ELF-1 (cell line): ENCODE data around the gene PITHD1.
"Not testable (repeated sequence)": the region's sequence is repeated elsewhere in the genome, so short reads cannot be mapped to it uniquely, and the experiment has no call there.

Source experiments
- DNase-seq: peaks from one replicate; pipeline ENCODE4 v3.0.0-alpha.2; 2016; ENCODE audit warnings: low read depth, low spot score

The PITHD1 gene, protein sequence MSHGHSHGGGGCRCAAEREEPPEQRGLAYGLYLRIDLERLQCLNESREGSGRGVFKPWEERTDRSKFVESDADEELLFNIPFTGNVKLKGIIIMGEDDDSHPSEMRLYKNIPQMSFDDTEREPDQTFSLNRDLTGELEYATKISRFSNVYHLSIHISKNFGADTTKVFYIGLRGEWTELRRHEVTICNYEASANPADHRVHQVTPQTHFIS

DNA sequence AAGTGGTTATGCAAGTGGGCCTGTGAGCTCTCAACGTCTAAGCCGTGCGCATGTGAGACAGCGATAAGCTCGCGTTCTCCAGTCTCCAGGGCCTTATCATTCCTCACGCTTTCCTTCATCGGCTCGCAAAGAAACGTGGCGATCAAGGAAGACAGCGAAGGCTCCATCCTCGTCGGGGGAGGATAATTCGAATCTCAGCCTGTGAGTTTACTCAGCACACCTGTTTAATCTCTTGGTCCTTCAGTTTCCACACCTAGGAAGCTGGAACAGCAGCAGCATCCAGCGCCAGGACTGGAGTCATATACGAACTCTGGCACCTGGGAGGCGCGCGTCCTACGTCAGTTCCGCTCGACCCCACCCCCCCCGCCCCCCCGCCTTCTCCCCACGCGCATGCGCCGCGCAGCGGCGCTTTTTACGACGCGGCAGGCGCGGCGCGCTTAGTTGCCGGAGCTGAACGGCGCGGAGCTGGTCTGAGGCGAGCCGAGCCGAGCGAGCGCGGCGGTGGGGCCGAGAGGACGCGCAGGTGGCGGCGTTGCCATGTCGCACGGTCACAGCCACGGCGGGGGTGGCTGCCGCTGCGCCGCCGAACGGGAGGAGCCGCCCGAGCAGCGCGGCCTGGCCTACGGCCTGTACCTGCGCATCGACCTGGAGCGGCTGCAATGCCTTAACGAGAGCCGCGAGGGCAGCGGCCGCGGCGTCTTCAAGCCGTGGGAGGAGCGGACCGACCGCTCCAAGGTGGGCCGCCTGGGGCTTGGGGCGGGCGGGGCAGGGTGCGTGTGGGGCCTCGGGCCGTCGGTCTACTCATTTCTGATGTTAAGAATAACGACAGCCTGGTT lies at the start of gene PITHD1:
PITHD1 (plus strand) TSS at position 440 of the 836 bp plus-strand sequence; CDS start at position 538, 98 bp downstream.
- DNase-seq, result peak; percentile 88

DNA sequence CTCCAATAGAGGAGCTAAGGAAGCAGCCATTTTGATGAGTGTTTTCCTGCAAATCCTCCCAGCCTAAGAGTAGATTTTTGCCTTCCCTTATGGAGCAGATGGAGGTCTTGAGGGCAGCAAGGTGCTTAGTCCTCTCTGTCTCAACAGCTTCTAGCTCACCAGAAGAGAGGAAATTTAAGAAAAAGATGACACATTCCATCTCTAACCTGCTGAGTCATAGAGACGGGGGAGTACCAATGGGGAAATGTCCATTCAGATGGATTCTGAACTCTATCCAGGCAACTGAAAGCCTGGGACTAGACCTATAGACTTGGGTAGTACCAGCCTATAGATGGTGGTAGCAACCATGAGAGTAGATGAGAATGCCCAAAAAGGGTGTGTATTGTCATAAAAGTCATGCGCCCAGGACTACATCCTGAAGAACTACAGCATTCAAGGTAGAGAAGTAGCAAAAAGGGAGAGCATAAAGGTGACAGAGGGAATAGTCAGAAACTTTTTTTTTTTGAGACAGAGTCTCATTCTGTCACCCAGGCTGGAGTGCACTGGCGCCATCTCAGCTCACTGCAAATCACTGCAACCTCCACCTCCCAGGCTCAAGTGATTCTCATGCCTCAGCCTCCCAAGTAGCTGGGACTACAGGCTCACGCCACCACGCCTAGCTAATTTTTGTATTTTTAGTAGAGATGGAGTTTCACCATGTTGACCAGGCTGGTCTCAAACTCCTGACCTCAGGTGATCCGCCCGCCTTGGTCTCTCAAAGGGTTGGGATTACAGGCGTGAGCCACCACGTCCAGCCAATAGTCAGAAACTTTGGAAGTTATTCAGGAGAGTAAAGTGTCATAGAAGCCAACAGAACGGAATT lies 45.6 kb upstream of the PITHD1 start:
- no peak for DNase-seq

DNA sequence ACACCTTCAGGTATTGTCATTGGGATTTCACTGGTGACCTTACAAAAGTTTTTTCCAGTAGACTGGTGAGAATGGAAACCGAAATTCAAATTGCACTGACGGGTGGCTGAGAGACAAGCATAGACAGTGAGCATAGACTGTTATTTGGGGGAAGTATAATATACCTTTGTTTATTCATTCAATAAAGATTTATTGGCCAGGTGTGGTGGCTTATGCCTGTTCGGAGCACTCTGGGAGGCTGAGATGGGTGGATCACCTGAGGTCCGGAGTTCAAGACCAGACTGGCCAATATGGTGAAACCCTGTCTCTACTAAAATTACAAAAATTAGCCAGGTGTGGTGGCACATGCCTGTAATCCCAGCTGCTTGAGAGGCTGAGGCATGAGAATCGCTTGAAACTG lies 44.9 kb upstream of the PITHD1 start:
- DNase-seq, result not testable (repeated sequence)

DNA sequence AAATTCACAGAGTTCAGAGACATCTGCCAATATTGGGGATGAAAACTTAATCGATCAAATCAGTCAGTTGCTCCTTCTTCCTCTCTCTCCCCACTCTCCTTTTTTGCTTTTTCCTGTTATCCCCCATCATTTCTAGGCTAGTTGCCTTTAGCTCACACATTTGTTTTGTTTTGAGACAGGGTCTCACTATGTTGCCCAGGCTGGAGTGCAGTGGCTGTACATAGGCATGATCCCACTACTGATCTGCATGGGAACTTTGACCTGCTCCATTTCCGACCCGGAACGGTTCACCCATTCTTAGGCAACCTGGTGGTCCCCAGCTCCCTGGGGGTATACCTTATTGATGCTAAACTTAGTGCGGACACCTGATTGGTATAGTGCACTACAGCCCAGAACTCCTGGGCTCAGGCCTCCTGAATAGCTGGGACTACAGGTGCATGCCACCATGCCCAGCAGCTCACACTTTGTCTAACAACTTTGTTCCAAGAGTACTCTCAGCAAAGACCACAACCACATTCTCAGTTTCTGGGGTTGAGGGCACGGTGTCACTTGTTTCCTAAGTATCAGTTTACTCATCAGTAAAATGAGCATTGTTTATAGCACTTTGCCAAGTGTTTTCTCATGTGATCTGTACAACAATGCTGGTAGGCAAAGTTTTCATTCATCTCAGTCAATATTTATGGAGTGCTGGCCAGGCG lies 41.6 kb upstream of the PITHD1 start:
- DNase-seq, result no peak

DNA sequence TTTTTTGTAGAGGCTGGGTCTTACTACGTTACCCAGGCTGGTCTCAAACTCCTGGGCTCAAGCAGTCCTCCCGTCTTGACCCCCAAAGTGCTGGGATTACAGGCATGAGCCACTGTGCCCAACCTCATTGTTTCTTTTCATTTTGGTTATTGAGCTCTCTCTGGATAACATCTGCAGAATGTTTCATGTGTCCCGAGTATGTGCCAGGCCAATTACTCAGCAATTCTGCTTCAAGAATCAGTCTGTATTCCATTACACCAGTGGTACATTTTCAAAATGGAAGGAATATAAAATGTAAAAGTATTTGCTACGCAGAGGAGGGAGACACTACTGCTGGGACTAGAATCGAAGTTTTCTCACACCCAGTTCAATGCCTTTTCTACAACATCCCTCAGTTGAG lies 36.6 kb upstream of the PITHD1 start:
- no peak for DNase-seq

DNA sequence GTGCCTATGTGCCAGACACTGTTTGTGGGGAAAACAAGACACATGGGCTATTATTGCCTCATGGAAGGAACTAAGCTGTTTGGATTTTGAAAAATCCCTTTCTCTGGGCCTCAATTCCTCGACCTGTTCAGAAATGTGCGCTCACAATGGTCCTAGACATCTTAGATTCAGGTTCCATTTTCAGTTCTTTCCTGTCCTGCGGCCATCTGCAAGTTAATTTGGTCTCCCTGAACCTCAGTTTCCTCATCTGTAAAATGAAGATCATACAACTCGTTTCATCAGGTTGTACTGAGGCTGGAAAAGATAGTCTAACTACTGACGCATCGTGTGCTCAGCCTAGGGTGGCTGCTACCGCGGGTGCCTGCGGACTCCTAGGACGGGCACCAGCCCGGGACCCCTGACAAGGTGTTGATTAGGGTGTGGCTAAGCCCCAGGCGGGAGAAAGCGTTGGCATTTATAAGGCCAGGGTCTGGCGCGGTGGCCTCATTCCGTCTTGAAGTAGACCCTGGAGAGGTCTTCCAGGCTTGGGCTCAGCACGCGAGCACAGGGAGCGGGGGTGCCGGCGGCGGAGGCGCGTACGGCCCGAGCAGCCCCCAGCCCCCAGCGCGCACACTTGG lies 35.4 kb upstream of the PITHD1 start:
- DNase-seq, result peak; percentile 83

DNA sequence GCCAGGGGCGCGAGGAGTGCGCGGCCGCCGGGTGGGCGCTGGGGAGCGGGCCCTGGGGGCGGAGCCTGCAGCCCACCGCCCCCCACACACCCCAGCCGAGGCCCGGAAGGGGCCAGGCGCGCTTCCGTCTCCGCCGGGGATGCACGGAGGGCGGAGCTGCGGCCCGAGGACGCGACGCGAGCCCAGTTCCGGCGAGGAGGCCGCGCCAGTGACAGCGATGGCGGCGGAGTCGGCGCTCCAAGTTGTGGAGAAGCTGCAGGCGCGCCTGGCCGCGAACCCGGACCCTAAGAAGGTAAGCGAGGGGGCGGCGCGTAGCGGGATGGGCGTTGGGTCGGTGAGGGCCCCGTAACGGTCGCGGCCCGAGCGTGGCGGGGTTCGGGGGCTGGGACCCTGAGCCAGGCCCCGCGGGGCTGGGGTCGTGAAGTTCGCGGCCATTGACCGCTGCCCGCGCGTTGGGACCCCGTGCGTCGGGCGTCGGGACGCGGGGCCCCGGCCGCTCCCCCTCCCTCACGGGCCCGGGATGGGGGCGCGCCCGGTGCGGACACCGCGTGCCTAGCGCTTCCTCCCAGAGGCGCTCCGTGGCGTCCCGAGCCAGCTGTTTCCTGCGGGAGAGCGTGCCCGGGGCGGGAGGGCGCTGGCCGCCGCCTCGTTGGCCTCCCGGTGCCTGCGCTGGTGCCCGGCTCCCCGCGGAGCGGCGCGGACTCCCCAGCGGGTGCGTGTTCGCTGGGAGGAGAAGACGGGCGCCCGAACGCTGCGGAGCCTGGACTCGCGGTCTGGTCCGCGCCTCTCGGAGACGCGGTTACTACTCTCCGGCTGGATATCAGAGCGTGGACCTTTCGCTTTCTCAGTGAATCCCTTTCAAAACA lies 34.7 kb upstream of the PITHD1 start, which contains the start of gene ELOA:
ELOA (plus strand) TSS at position 185 of the 866 bp plus-strand sequence; CDS start at position 218, 33 bp downstream.
- peak; percentile 43 for DNase-seq

DNA sequence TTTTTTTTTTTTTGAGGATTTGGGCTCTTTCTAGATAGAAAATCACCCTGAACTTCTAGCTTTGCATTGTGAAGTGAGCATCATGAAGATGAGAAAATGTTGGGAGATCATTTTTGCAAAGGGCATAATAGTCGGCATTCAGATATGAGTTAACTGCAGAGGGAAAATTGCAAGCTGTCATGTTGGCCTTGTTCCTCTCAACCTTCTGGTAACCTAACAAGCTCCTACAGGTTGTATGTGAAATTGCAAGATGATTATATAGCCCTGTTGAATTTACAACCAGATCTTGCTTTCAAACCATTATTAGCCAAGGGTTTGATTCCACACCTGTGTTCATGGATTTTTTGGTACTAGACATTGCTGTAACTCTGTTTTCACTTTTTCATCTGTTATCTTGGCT lies 32.7 kb upstream of the PITHD1 start:
- no peak for DNase-seq

DNA sequence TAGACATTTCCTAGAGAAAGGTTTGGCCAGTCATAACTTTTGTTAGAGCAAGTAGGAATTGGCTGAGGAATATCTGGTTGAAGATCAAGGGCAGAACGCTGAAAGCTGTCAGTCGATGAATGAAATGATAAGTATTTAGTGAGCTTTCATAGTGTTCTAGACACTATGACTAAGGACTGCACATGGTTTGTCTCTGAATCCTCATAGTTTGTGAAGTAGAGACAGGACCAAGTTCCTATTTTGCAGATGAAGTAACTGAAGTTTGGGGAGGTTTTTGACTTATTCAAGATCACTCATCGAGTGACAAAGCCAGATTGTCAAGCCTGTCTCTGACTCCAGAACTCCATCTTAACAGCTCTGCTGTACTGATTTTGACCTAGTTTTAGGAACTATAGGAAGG lies 30.2 kb upstream of the PITHD1 start:
- no peak for DNase-seq

DNA sequence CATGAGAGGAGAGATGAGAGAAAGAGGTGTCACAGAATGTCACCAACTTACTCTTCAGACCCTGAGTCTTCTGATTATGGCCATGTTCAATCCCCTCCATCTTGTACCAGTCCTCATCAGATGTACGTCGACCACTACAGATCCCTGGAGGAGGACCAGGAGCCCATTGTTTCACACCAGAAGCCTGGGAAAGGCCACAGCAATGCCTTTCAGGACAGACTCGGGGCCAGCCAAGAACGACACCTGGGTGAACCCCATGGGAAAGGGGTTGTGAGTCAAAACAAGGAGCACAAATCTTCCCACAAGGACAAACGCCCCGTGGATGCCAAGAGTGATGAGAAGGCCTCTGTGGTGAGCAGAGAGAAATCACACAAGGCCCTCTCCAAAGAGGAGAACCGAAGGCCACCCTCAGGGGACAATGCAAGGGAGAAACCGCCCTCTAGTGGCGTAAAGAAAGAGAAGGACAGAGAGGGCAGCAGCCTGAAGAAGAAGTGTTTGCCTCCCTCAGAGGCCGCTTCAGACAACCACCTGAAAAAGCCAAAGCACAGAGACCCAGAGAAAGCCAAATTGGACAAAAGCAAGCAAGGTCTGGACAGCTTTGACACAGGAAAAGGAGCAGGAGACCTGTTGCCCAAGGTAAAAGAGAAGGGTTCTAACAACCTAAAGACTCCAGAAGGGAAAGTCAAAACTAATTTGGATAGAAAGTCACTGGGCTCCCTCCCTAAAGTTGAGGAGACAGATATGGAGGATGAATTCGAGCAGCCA lies 27.0 kb upstream of the PITHD1 start:
- peak; percentile 71 for DNase-seq

DNA sequence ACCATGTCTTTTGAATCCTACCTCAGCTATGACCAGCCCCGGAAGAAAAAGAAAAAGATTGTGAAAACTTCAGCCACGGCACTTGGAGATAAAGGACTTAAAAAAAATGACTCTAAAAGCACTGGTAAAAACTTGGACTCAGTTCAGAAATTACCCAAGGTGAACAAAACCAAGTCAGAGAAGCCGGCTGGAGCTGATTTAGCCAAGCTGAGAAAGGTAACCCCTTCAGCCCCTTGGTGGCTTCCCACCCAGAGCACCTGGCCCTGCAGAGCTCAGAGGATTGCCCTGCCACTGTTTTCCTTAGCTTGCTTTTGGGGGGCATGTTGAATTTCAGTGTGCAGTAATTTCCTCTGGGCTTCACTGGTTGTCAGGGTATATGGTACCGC lies 26.4 kb upstream of the PITHD1 start:
- no peak for DNase-seq

DNA sequence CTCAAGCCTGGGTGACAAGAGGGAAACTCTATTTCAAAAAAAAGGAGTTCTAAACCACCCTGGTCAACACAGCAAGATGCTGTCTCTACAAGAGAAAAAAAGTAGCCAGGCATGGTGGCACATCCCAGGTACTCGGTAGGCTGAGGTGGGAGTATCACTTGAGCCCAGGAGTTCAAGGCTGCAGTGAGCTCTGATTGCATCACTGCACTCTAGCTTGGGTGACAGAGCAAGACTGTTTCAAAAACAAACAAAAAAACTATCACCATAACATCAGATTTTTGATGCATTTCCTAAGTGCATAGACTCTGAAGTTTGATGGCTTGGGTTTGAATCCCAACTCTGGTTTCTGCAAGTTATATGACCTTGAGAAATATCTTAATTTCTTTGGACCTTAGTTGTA lies 25.3 kb upstream of the PITHD1 start:
- no peak for DNase-seq

DNA sequence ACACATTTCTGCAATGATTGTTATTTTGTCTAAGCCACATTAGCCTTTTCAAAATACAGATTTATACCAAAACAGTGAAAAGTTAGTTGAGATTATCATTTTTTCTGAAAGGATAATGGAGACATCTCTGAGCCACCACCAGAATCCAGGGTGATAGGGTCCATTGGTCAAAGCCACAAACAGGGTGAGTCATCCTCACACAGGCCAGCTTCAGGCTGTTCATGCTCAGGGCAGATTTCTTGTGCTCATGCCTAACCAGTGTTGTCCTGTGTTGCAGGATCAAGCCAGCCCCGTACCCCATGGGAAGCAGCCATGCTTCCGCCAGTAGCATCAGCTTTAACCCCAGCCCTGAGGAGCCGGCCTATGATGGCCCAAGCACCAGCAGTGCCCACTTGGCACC lies 21.5 kb upstream of the PITHD1 start:
- DNase-seq, result no peak

DNA sequence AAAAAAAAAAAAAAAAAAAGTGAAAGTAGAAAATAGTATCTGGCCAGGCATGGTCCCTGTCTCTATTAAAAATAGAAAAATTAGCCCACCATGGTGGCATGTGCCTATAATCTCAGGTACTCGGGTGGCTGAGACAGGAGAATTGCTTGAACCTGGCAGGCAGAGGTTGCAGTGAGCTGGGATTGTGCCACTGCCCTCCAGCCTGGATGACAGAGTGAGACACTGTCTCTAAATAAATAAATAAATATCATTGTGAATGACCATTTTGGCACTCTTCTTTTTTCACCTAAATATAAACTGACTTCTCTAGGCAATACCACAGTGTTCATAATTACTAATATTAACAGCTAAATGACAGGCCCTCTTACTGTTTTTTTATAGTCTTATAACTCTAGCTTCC lies 20.4 kb upstream of the PITHD1 start:
- no peak for DNase-seq

DNA sequence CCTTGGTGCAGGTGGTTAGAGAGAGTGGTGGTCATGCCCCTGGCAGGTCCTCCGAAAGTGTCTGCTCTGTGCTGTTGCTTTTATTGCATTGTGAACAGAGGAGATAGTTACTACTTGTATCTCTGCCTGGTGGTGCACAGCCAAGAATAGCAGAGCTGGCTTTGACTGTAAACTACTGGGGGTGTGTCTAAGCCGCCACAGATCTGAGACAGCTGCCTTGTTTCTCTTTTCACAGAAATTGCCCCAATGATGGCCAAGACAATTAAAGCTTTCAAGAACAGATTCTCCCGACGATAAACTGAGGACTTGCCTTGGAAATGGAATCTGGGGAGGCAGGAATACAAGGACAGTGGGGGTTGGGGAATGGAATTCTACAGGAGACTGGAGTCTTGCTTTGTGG lies 18.9 kb upstream of the PITHD1 start:
- DNase-seq, result peak; percentile 50

DNA sequence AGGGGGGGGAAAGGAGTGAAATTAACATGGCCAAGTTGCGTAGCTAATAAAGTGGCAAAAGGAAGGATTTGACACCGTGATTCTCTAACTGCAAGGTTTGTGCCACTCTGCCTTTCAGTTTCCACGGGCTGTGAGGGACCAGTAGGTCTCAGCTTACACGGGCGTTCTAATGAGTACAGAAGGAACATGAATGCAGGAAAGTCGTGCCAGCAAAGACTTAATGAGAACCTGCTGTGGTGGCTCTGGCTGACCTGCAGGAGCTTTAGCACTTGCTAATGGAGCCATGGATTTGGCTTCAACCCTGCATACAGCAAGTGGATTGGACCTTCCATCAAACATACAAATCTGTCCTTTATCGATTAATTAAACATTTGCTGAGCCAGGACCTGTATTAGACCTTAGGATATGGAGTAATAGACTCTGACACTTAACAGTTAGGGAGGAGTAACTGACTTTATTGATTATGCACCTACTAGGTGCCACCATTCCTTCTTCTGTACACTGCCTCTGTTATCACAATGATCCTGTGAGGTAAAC lies 15.1 kb upstream of the PITHD1 start:
- DNase-seq, result no peak

DNA sequence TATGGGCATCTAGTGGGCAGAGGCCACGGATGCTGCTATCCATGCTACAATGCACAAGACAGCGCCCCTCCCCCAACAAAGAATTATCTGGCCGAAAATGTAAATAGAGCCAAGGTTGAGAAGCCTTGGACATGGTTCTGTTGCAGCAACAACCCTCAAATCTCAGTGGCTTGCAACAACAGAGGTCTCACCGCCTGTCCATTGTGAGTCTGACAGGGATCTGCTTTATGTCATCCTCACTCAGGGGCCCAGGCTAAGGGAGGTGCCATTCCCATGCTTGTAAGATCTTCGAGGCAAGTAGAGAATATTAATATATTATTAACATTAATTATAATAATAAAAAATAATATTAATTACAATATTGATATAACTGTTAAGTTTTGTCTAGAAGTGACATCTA lies 9.5 kb upstream of the PITHD1 start:
- peak; percentile 31 for DNase-seq

DNA sequence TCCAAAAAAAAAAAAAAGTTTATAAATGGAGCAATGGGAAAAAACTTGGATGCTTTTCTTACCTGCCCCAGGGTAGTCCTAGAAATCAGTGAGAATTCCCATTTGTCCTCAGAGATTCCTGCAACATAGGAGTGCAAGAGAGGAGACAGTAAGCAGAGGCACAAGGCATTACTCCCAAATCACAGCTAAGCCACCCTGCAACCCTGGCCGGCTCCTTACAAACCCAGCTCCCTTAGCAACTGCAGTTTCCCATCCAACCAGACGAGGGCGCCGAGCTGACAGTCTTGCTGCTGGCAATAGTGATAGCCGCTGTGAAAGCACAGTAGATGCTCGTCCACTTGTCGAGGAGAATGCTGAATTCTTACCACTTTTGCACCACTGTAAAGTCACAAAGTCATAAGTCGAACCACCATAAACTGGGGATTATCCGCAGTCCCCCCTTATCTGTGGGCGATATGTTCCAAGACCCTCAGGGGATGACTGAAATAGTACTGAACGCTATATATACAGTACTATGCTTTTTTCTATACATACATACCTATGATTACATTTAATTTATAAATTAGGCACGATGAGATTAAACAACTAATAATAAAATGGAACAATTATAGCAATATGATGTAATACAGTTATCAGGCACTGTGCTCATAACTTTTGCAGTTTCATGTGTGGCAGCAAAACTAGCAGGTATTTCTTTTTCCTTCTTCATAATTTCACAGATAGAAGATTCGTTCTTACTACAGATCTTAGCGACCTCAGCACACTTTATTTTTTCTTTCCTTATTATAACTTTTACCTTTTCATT lies 6.0 kb upstream of the PITHD1 start:
- peak; percentile 89 for DNase-seq
